ENCODE results near the gene PRRT2. TPM values are rescaled to one million over a fixed set of nuclear protein-coding genes. Genes with fewer than 3 reads are reported as not detected.

PRRT2 gene
- total and polyA plus RNA-seq, 10 of the 15 experiments (the other 5 are each of a cell fraction or from before 2014, with no cell fraction given): 0.08 to 0.49 (median 0.12) TPM; not detected in 4

GRCh38 chr16:29820730-29821642, 9.0 kb downstream of the PRRT2 start (continued):
- no peak for TF ChIP-seq NRF1 (conservative IDR thresholded peaks at IDR 0.05; ENCODE audit: low read depth, low read length)
- TF ChIP-seq ZZZ3 (IDR thresholded peaks at IDR 0.05; ENCODE audit: control insufficient read depth, insufficient read length, low read depth): no peak
- no peak for TF ChIP-seq SRF (IDR thresholded peaks at IDR 0.05; ENCODE audit: low read depth in 2 of 2, low read length in 2 of 2)
- TF ChIP-seq YBX1 (IDR thresholded peaks at IDR 0.05): no peak
- TF ChIP-seq NR2C1 (IDR thresholded peaks at IDR 0.05): peak; percentile 45; the same call in 1 of the 2 replicates
- peak; percentile 32; the same call in 1 of the 2 replicates for TF ChIP-seq MTA2 (IDR thresholded peaks at IDR 0.05; ENCODE audit: low read depth)
- peak; percentile 67 for TF ChIP-seq RELB (IDR thresholded peaks at IDR 0.05; ENCODE audit: low read depth)
- TF ChIP-seq, protein P1, sequence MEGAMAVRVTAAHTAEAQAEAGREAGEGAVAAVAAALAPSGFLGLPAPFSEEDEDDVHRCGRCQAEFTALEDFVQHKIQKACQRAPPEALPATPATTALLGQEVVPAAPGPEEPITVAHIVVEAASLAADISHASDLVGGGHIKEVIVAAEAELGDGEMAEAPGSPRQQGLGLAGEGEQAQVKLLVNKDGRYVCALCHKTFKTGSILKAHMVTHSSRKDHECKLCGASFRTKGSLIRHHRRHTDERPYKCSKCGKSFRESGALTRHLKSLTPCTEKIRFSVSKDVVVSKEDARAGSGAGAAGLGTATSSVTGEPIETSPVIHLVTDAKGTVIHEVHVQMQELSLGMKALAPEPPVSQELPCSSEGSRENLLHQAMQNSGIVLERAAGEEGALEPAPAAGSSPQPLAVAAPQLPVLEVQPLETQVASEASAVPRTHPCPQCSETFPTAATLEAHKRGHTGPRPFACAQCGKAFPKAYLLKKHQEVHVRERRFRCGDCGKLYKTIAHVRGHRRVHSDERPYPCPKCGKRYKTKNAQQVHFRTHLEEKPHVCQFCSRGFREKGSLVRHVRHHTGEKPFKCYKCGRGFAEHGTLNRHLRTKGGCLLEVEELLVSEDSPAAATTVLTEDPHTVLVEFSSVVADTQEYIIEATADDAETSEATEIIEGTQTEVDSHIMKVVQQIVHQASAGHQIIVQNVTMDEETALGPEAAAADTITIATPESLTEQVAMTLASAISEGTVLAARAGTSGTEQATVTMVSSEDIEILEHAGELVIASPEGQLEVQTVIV (IDR thresholded peaks at IDR 0.05; ENCODE audit: borderline replicate concordance, partially characterized antibody): no peak
- TF ChIP-seq BACH1 (IDR thresholded peaks at IDR 0.05; ENCODE audit: borderline replicate concordance): no peak; the same call in 1 of the 2 replicates
- TF ChIP-seq ATF2 (IDR thresholded peaks at IDR 0.05; ENCODE audit: low read length): no peak
- TF ChIP-seq HDAC6 (IDR thresholded peaks at IDR 0.05; ENCODE audit: unreplicated experiment): no peak
- TF ChIP-seq NR2F1 (conservative IDR thresholded peaks at IDR 0.05): 0 out of 2 replicates have a peak, but pooled peaks have one; percentile 28
- TF ChIP-seq ZBED1 (IDR thresholded peaks at IDR 0.05; ENCODE audit: borderline replicate concordance): no peak
- TF ChIP-seq TBL1XR1 (IDR thresholded peaks at IDR 0.05; ENCODE audit: low read depth, low read length): no peak
- no peak for TF ChIP-seq SREBF2 (IDR thresholded peaks at IDR 0.05; ENCODE audit: low read length)
- TF ChIP-seq ZNF207 (IDR thresholded peaks at IDR 0.05; ENCODE audit: borderline replicate concordance): no peak; the same call in 1 of the 2 replicates
- TF ChIP-seq, protein P2, sequence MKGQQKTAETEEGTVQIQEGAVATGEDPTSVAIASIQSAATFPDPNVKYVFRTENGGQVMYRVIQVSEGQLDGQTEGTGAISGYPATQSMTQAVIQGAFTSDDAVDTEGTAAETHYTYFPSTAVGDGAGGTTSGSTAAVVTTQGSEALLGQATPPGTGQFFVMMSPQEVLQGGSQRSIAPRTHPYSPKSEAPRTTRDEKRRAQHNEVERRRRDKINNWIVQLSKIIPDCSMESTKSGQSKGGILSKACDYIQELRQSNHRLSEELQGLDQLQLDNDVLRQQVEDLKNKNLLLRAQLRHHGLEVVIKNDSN (IDR thresholded peaks at IDR 0.05; ENCODE audit: borderline replicate concordance, extremely low read length, insufficient read depth, low read depth, low read length): peak; percentile 94
- no peak; the same call in 1 of the 2 replicates for TF ChIP-seq EED (IDR thresholded peaks at IDR 0.05; ENCODE audit: low read depth)
- TF ChIP-seq BRCA1 (IDR thresholded peaks at IDR 0.05; ENCODE audit: low read depth, low read length): no peak
- no peak for TF ChIP-seq CREM (IDR thresholded peaks at IDR 0.05; ENCODE audit: low read depth)
- TF ChIP-seq NFXL1 (IDR thresholded peaks at IDR 0.05; ENCODE audit: borderline replicate concordance): no peak
- peak; percentile 99 for TF ChIP-seq RAD51 (IDR thresholded peaks at IDR 0.05)
- TF ChIP-seq CREB1 (IDR thresholded peaks at IDR 0.05; ENCODE audit: low read depth): no peak
- no peak for TF ChIP-seq CBFB (IDR thresholded peaks at IDR 0.05; ENCODE audit: low read depth)
- TF ChIP-seq ZNF24 (IDR thresholded peaks at IDR 0.05): no peak
- TF ChIP-seq PAX5 (IDR thresholded peaks at IDR 0.05; ENCODE audit: borderline replicate concordance, low read depth, low read length): 0 out of 2 replicates have a peak, but pooled peaks have one; percentile 8

Data from GM12878 (cell line).